ENCODE measurements around the gene SUGT1.
"Not testable (repeated sequence)": the region's sequence is repeated elsewhere in the genome, so short reads cannot be mapped to it uniquely, and the experiment has no call there.

The SUGT1 gene

GRCh38 chr13:52615812-52616211 lies 36.8 kb upstream of the SUGT1 start:
- H3K4me1 ChIP-seq (ENCODE audit: insufficient read depth, low read length, poor library complexity, severe bottlenecking), result peaks cover 17% of the 10 kb centered on the region
- no peak overlapping the region for H3K4me3 ChIP-seq (ENCODE audit: low read length, poor library complexity, severe bottlenecking)
- H3K4me2 ChIP-seq (ENCODE audit: low read depth, low read length, poor library complexity, severe bottlenecking), result no peak overlapping the region
- peaks cover 4% of the 10 kb centered on the region for H4K20me1 ChIP-seq (ENCODE audit: insufficient read depth, low read length, poor library complexity, severe bottlenecking)
- H3F3A ChIP-seq (ENCODE audit: low read depth), result no peaks in the 10 kb centered on the region
- H2AFZ ChIP-seq (ENCODE audit: low read length), result no peak overlapping the region; the same call in 1 of the 2 replicates
- no peaks in the 10 kb centered on the region for H3K9me2 ChIP-seq (replicated peaks; ENCODE audit: low read depth, low read length)
- peaks cover 31% of the 10 kb centered on the region for H3K79me2 ChIP-seq (ENCODE audit: insufficient read depth, low read length)
- no peak; the same call in 1 of the 2 replicates for TF ChIP-seq CTCF (conservative IDR thresholded peaks at IDR 0.05; ENCODE audit: low read length)
- TF ChIP-seq EZH2phosphoT487 (IDR thresholded peaks at IDR 0.05; ENCODE audit: borderline replicate concordance), result no peak
- H3K9ac ChIP-seq (ENCODE audit: low read depth, low read length, poor library complexity, severe bottlenecking), result no peak overlapping the region
- H3K36me3 ChIP-seq (ENCODE audit: insufficient read depth, low read length), result no peaks in the 10 kb centered on the region
- H3K27me3 ChIP-seq (ENCODE audit: insufficient read depth, low read length, poor library complexity, severe bottlenecking), result no peaks in the 10 kb centered on the region
- no peaks in the 10 kb centered on the region for H3K9me3 ChIP-seq (ENCODE audit: insufficient read depth, low read depth, low read length)

- H3K9me2 ChIP-seq (replicated peaks; ENCODE audit: low read depth, low read length), result no peaks in the 10 kb centered on the region
- no peaks in the 10 kb centered on the region for H3K36me3 ChIP-seq (ENCODE audit: insufficient read depth, low read length)
- peaks cover 9% of the 10 kb centered on the region for H4K20me1 ChIP-seq (ENCODE audit: insufficient read depth, low read length, poor library complexity, severe bottlenecking)
- no peaks in the 10 kb centered on the region for H3K9me3 ChIP-seq (ENCODE audit: insufficient read depth, low read depth, low read length)
- H3K4me3 ChIP-seq (ENCODE audit: low read length, poor library complexity, severe bottlenecking), result peak overlapping the region; percentile 86
- peaks cover 40% of the 10 kb centered on the region for H3K79me2 ChIP-seq (ENCODE audit: insufficient read depth, low read length)
- H3K9ac ChIP-seq (ENCODE audit: low read depth, low read length, poor library complexity, severe bottlenecking), result peak overlapping the region; percentile 75
- H3K4me1 ChIP-seq (ENCODE audit: insufficient read depth, low read length, poor library complexity, severe bottlenecking), result peaks cover 19% of the 10 kb centered on the region
- H3K4me2 ChIP-seq (ENCODE audit: low read depth, low read length, poor library complexity, severe bottlenecking), result peak overlapping the region; percentile 83
- TF ChIP-seq EZH2phosphoT487 (IDR thresholded peaks at IDR 0.05; ENCODE audit: borderline replicate concordance) (no peak), CTCF (conservative IDR thresholded peaks at IDR 0.05; ENCODE audit: low read length) (no peak)
- no peaks in the 10 kb centered on the region for H3F3A ChIP-seq (ENCODE audit: low read depth)
- H3K27me3 ChIP-seq (ENCODE audit: insufficient read depth, low read length, poor library complexity, severe bottlenecking), result no peaks in the 10 kb centered on the region
- peak overlapping the region; percentile 100 for H2AFZ ChIP-seq (ENCODE audit: low read length)
These were observed 35.3 kb upstream of the SUGT1 start for GRCh38 chr13:52617070-52618060.

GRCh38 chr13:52631083-52631690 lies 21.4 kb upstream of the SUGT1 start:
- H3K9me3 ChIP-seq (ENCODE audit: insufficient read depth, low read depth, low read length); H4K20me1 ChIP-seq (ENCODE audit: insufficient read depth, low read length, poor library complexity, severe bottlenecking); H2AFZ ChIP-seq (ENCODE audit: low read length); H3K27me3 ChIP-seq (ENCODE audit: insufficient read depth, low read length, poor library complexity, severe bottlenecking); H3K9ac ChIP-seq (ENCODE audit: low read depth, low read length, poor library complexity, severe bottlenecking); H3F3A ChIP-seq (ENCODE audit: low read depth); H3K9me2 ChIP-seq (replicated peaks; ENCODE audit: low read depth, low read length); H3K4me3 ChIP-seq (ENCODE audit: low read length, poor library complexity, severe bottlenecking); H3K4me2 ChIP-seq (ENCODE audit: low read depth, low read length, poor library complexity, severe bottlenecking); H3K4me1 ChIP-seq (ENCODE audit: insufficient read depth, low read length, poor library complexity, severe bottlenecking); H3K79me2 ChIP-seq (ENCODE audit: insufficient read depth, low read length): not testable (repeated sequence)
- H3K36me3 ChIP-seq (ENCODE audit: insufficient read depth, low read length), result peaks cover 33% of the 10 kb centered on the region; the same call in 1 of the 2 replicates

All from Loucy (cell line).